Sigmoid colon (tissue), 7 donors: ENCODE measurements around the gene TENT5C. TPM values are rescaled to one million over a fixed set of nuclear protein-coding genes. Genes with fewer than 3 reads are reported as not detected.

Experiments
- DNase-seq: peaks from one replicate; pipeline ENCODE4 v3.0.0-alpha.2; 2019
- H3K27ac ChIP-seq, 4 donors: fragments of 200-600 bp; sonication (generic); one replicate each; pipeline ENCODE4 v1.5.1; 2016 to 2019; ENCODE audit warnings: mild to moderate bottlenecking in 1 of 4
- H3K27me3 ChIP-seq, 3 donors: fragments of 200-600 bp; sonication (generic); one replicate each; pipeline ENCODE4 v1.5.1; 2019; ENCODE audit warnings: mild to moderate bottlenecking in 1 of 3
- H3K36me3 ChIP-seq, 4 donors: fragments of 200-600 bp; sonication (generic); one replicate each; pipeline ENCODE4 v1.5.1; 2016 to 2019
- H3K4me1 ChIP-seq, 4 donors: fragments of 200-600 bp; sonication (generic); one replicate each; pipeline ENCODE4 v1.5.1; 2017 to 2019
- H3K4me3 ChIP-seq, 4 donors: fragments of 200-600 bp; sonication (generic); one replicate each; pipeline ENCODE4 v1.5.1; 2017 to 2019; ENCODE audit warnings: mild to moderate bottlenecking in 2 of 4, moderate library complexity in 1 of 4
- H3K9me3 ChIP-seq, 4 donors: fragments of 200-600 bp in 3 of 4; sonication (generic) in 3 of 4; one replicate each; pipeline versions ENCODE4 v1.5.1 to v1.6.1; 2013 to 2019
- CTCF ChIP-seq, 4 experiments: fragments of 450-650 bp in 3 of 4; fragments of 200-600 bp in 1 of 4; IDR thresholded peaks; one replicate each; pipeline ENCODE4 v1.5.1; 2016 to 2019; ENCODE audit warnings: antibody characterized with exemption in 4 of 4, mild to moderate bottlenecking in 3 of 4, moderate library complexity in 2 of 4
- EP300 ChIP-seq, 4 donors: sonication (generic); formaldehyde crosslinking; IDR thresholded peaks; one replicate each; pipeline ENCODE4 v1.6.1; 2017; ENCODE audit warnings: antibody characterized with exemption in 4 of 4
- POLR2A ChIP-seq, 2 donors: fragments of 450-650 bp; IDR thresholded peaks; one replicate each; pipeline ENCODE4 v1.6.1; 2016; ENCODE audit warnings: antibody characterized with exemption in 2 of 2, mild to moderate bottlenecking in 2 of 2, moderate library complexity in 2 of 2
- POLR2AphosphoS5 ChIP-seq, 4 donors: sonication (generic); formaldehyde crosslinking; IDR thresholded peaks; one replicate each; pipeline ENCODE4 v1.6.1; 2017; ENCODE audit warnings: antibody characterized with exemption in 4 of 4
- WGBS, 2 donors: extraction: QIAGEN DNeasy Blood & Tissue Kit; methylation state at CpG; one replicate each; pipeline ENCODE4 v1.1.7; 2013; 5-methylcytosine and 5-hydroxymethylcytosine counted together
- intact Hi-C: fragments of 100-400 bp; cut with DNase I; formaldehyde crosslinking; loops from one replicate; pipeline ENCODE4 v1.15.1; 2023
- polyA plus RNA-seq, 3 donors: library from polyadenylated mRNA; stranded (reverse); fragments of 200-250 nt; gene quantifications; one replicate each; pipeline ENCODE4 v1.2.3, GENCODE V29; 2013
- total RNA-seq, 4 donors: library from RNA; depleted of rRNA; stranded (reverse); fragments of >200 nt; gene quantifications; one replicate each; pipeline ENCODE4 v1.1.0, GENCODE V29; 2016
- donor health status: healthy with polysubstance abuse.
- donor health status: Bipolar disorder and iron deficiency.
- donor health status: healthy.

Gene TENT5C
- total and polyA plus RNA-seq, 7 donors = 2.8 to 10.3 (median 5.6) TPM

GRCh38 chr1:117672756-117673155 is 66.9 kb downstream of the TENT5C start:
- Histone ChIP-seq H3K27ac (no peak overlapping the region), H3K27me3 (no peaks in the 10 kb centered on the region), H3K4me1 (peaks cover 2 to 11% (median 9%) of the 10 kb centered on the region in 4 donors), H3K4me3 (no peak overlapping the region), H3K36me3 (no peaks in the 10 kb centered on the region), H3K9me3 (no peaks in the 10 kb centered on the region)
- TF ChIP-seq POLR2A (IDR thresholded peaks at IDR 0.05) (no peak), CTCF (IDR thresholded peaks at IDR 0.05) (no peak), EP300 (IDR thresholded peaks at IDR 0.05) (no peak), POLR2AphosphoS5 (IDR thresholded peaks at IDR 0.05) (no peak)
- intact Hi-C loops = loop anchor here (2.0 to 5.0 kb wide), 3 partner anchors 60 to 138 kb away; no protein-coding TSS in a partner anchor
- 92 to 96% methylated on average over 12 of the region's 12 CpGs for WGBS, 2 donors
- no peak for DNase-seq

GRCh38 chr1:117673405-117673804 is 67.6 kb downstream of the TENT5C start:
- H3K4me3 ChIP-seq = no peak overlapping the region
- 88 to 90% methylated on average over 2 of the region's 2 CpGs for WGBS, 2 donors
- TF ChIP-seq POLR2A (IDR thresholded peaks at IDR 0.05) = no peak
- no peak for TF ChIP-seq POLR2AphosphoS5 (IDR thresholded peaks at IDR 0.05)
- no peak for TF ChIP-seq CTCF (IDR thresholded peaks at IDR 0.05)
- H3K9me3 ChIP-seq = no peaks in the 10 kb centered on the region
- H3K27me3 ChIP-seq = no peaks in the 10 kb centered on the region
- no peak for DNase-seq
- peaks cover 2 to 15% (median 14%) of the 10 kb centered on the region in 4 donors for H3K4me1 ChIP-seq
- intact Hi-C loops = loop anchor here (2.0 to 5.0 kb wide), 3 partner anchors 61 to 139 kb away; no protein-coding TSS in a partner anchor
- H3K27ac ChIP-seq = no peak overlapping the region
- H3K36me3 ChIP-seq = no peaks in the 10 kb centered on the region

GRCh38 chr1:117674521-117675400 is 68.9 kb downstream of the TENT5C start:
- Histone ChIP-seq H3K27me3 (no peaks in the 10 kb centered on the region), H3K36me3 (no peaks in the 10 kb centered on the region), H3K9me3 (no peaks in the 10 kb centered on the region), H3K4me1 (peaks cover 2 to 28% (median 24%) of the 10 kb centered on the region in 4 donors), H3K27ac (no peak overlapping the region), H3K4me3 (no peak overlapping the region)
- no peak for DNase-seq
- WGBS, 2 donors = 32 to 68% methylated on average over 10 of the region's 10 CpGs
- TF ChIP-seq EP300 (IDR thresholded peaks at IDR 0.05) (no peak), POLR2AphosphoS5 (IDR thresholded peaks at IDR 0.05) (no peak), POLR2A (IDR thresholded peaks at IDR 0.05) (no peak), CTCF (IDR thresholded peaks at IDR 0.05) (no peak)
- intact Hi-C loops = loop anchor here (5.0 kb wide), 2 partner anchors 62 to 83 kb away; no protein-coding TSS in a partner anchor

- TF ChIP-seq POLR2AphosphoS5 (IDR thresholded peaks at IDR 0.05) (no peak), CTCF (IDR thresholded peaks at IDR 0.05) (no peak), POLR2A (IDR thresholded peaks at IDR 0.05) (no peak), EP300 (IDR thresholded peaks at IDR 0.05) (no peak)
- Histone ChIP-seq H3K4me3 (no peak overlapping the region), H3K36me3 (no peaks in the 10 kb centered on the region), H3K4me1 (peaks cover 2 to 28% (median 25%) of the 10 kb centered on the region in 4 donors), H3K9me3 (no peaks in the 10 kb centered on the region), H3K27ac (no peak overlapping the region), H3K27me3 (no peaks in the 10 kb centered on the region)
- DNase-seq = no peak
- WGBS, 2 donors = 60 to 82% methylated on average over 3 of the region's 3 CpGs
- intact Hi-C loops = no loop called here
Measured at GRCh38 chr1:117675907-117676430, 70.1 kb downstream of the TENT5C start.
